ENCODE results near the gene PDCD7. TPM values are rescaled to one million over a fixed set of nuclear protein-coding genes. Genes with fewer than 3 reads are reported as not detected.

The PDCD7 gene
- total RNA-seq, 2 experiments from 2014 or later = 34.6 to 47.3 TPM

DNA sequence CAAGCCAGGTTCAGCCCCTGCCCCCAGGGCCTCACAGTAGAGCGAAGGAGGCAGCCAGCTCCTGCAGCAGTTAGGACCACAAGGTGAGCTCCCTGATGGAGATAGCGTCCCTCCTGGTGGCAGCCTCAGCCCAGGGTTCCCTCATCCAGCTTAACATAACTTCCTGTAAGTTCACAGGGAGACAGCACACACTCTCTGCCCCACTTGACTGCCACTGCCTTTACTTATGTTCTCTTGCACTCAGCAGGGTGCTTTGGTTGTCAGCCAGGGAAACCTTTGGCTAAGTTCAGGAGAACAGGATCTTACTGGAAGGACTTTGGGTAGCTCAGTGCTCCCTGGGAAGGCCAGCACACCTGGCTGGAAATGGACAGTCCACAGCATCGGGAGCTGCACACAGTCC is 46.2 kb downstream of the PDCD7 start:
- CTCF ChIA-PET (ENCODE audit: unreplicated experiment) = interaction anchor here (0.6 kb wide), 1 partner anchor 16 kb away, joined by 4 read pairs; no protein-coding TSS in a partner anchor
- intact Hi-C loops (cut with micrococcal nuclease; ENCODE audit: unreplicated experiment) = loop anchor here (2.0 kb wide), 1 partner anchor 33 kb away; no protein-coding TSS in a partner anchor

DNA sequence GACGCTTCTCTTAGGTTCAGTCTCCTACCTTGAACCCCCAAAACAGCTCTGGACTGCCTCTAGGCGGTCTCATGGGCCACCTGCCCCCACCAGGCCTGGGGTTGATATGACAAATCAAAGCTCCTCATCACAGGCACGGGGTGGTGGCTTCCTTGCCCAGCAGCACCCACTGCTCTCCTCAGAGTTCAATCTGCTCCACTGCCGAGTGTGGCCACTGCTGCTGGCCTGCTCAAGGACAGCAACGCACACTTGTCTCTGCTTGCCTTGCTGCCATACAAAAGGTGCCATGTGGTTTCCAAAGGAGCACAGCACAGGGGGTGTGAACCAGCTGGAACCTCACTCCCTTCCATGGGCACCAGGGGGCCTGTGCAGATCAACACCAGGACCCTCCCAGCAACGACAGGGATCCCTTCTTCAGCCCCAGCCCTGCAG is 46.9 kb downstream of the PDCD7 start:
- Histone ChIP-seq H3K4me2 (ENCODE audit: low read length) (no peak overlapping the region), H3K36me3 (ENCODE audit: insufficient read depth, low read length) (no peaks in the 10 kb centered on the region), H3K9me3 (ENCODE audit: low read length) (no peaks in the 10 kb centered on the region), H3K27ac (ENCODE audit: low read depth, low read length, poor library complexity, severe bottlenecking) (no peak overlapping the region), H3K4me3 (ENCODE audit: low read depth, low read length, poor library complexity, severe bottlenecking) (no peak overlapping the region), H3K4me1 (ENCODE audit: insufficient read depth, low read length, poor library complexity, severe bottlenecking) (no peaks in the 10 kb centered on the region), H3K79me2 (ENCODE audit: insufficient read depth, low read depth, low read length) (no peaks in the 10 kb centered on the region), H3K9me2 (ENCODE audit: insufficient read depth, low read length) (no peaks in the 10 kb centered on the region), H2AFZ (ENCODE audit: low read length) (no peak overlapping the region), H4K20me1 (ENCODE audit: insufficient read depth, low read length) (no peaks in the 10 kb centered on the region)
- POLR2A ChIA-PET = interaction anchor here (0.6 kb wide), 2 partner anchors 339 to 1177 kb away, joined by 3 read pairs; no protein-coding TSS in a partner anchor
- peak; percentile 21 for DNase-seq (ENCODE audit: low spot score)
- TF ChIP-seq EZH2phosphoT487 (IDR thresholded peaks at IDR 0.05; ENCODE audit: borderline replicate concordance, low read depth, low read length) = no peak
- TF ChIP-seq, protein P1, sequence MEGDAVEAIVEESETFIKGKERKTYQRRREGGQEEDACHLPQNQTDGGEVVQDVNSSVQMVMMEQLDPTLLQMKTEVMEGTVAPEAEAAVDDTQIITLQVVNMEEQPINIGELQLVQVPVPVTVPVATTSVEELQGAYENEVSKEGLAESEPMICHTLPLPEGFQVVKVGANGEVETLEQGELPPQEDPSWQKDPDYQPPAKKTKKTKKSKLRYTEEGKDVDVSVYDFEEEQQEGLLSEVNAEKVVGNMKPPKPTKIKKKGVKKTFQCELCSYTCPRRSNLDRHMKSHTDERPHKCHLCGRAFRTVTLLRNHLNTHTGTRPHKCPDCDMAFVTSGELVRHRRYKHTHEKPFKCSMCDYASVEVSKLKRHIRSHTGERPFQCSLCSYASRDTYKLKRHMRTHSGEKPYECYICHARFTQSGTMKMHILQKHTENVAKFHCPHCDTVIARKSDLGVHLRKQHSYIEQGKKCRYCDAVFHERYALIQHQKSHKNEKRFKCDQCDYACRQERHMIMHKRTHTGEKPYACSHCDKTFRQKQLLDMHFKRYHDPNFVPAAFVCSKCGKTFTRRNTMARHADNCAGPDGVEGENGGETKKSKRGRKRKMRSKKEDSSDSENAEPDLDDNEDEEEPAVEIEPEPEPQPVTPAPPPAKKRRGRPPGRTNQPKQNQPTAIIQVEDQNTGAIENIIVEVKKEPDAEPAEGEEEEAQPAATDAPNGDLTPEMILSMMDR (conservative IDR thresholded peaks at IDR 0.05; ENCODE audit: low read length) = no peak
- CTCF ChIA-PET (ENCODE audit: unreplicated experiment) = no interaction called here
- intact Hi-C loops (cut with micrococcal nuclease; ENCODE audit: unreplicated experiment) = loop anchor here (1.0 to 2.0 kb wide), 2 partner anchors 32 to 53 kb away; no protein-coding TSS in a partner anchor
- BruUV-seq (replicated peaks) = no TSS peak

More for the DNA sequence above, 46.2 kb downstream of the PDCD7 start:
- DNase-seq (ENCODE audit: low spot score) = no peak
- H3K4me2 ChIP-seq (ENCODE audit: low read length) = no peak overlapping the region
- no peaks in the 10 kb centered on the region for H3K4me1 ChIP-seq (ENCODE audit: insufficient read depth, low read length, poor library complexity, severe bottlenecking)
- no peaks in the 10 kb centered on the region for H3K9me3 ChIP-seq (ENCODE audit: low read length)
- no peaks in the 10 kb centered on the region for H3K79me2 ChIP-seq (ENCODE audit: insufficient read depth, low read depth, low read length)
- H3K27ac ChIP-seq (ENCODE audit: low read depth, low read length, poor library complexity, severe bottlenecking) = no peak overlapping the region
- H3K36me3 ChIP-seq (ENCODE audit: insufficient read depth, low read length) = no peaks in the 10 kb centered on the region
- TF ChIP-seq EZH2phosphoT487 (IDR thresholded peaks at IDR 0.05; ENCODE audit: borderline replicate concordance, low read depth, low read length) = no peak
- TF ChIP-seq, protein P1 (conservative IDR thresholded peaks at IDR 0.05; ENCODE audit: low read length) = no peak
- no peak overlapping the region for H2AFZ ChIP-seq (ENCODE audit: low read length)
- no peak overlapping the region for H3K4me3 ChIP-seq (ENCODE audit: low read depth, low read length, poor library complexity, severe bottlenecking)
- no TSS peak for BruUV-seq (replicated peaks)
- no peaks in the 10 kb centered on the region for H3K9me2 ChIP-seq (ENCODE audit: insufficient read depth, low read length)
- POLR2A ChIA-PET = no interaction called here
- no peaks in the 10 kb centered on the region for H4K20me1 ChIP-seq (ENCODE audit: insufficient read depth, low read length)

DNA sequence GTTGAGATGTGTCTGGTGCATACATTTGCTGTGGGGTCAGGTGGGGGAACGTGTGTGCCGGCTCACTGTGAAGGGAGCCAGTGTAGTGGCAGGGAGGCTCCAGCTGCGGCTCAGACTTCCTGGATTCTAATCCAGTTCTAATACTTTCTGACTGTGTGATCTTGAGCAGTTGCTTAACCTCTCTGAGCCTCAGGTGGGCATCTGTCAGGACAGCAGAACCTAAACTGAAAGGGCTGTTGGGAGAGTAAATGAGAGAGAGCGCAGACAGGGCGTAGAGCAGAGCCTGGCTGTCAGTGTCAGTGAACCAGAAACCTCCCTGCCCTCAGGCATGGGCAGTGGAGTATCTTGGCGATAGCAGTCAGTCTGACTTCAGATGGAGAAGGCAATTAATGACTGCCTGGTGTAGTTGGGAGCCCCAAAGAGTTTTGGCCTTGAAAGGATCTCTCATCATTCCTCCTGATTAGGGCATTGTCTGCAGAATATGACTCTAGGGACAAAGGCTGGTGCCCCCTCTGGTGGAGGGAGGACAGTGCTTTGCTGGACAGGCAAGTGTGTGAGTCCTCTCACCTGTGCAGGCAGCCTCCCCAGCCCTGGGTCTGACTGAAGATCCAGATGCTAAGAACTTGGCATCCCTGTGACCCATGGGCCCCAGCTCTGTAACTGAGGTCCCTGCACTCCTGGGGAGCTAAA is 47.5 kb downstream of the PDCD7 start:
- H3K4me1 ChIP-seq (ENCODE audit: insufficient read depth, low read length, poor library complexity, severe bottlenecking) = no peaks in the 10 kb centered on the region
- CTCF ChIA-PET (ENCODE audit: unreplicated experiment) = interaction anchor here (0.5 kb wide), 1 partner anchor 10 kb away, joined by 3 read pairs; the partner anchor contains the start of gene KBTBD13
- H4K20me1 ChIP-seq (ENCODE audit: insufficient read depth, low read length) = no peaks in the 10 kb centered on the region
- H3K4me2 ChIP-seq (ENCODE audit: low read length) = no peak overlapping the region
- no peak overlapping the region for H2AFZ ChIP-seq (ENCODE audit: low read length)
- no peaks in the 10 kb centered on the region for H3K9me2 ChIP-seq (ENCODE audit: insufficient read depth, low read length)
- no peak overlapping the region for H3K27ac ChIP-seq (ENCODE audit: low read depth, low read length, poor library complexity, severe bottlenecking)
- intact Hi-C loops (cut with micrococcal nuclease; ENCODE audit: unreplicated experiment) = loop anchor here (1.0 to 2.0 kb wide), 2 partner anchors 31 to 53 kb away; no protein-coding TSS in a partner anchor
- peak; percentile 20 for DNase-seq (ENCODE audit: low spot score)
- H3K4me3 ChIP-seq (ENCODE audit: low read depth, low read length, poor library complexity, severe bottlenecking) = no peak overlapping the region
- no peaks in the 10 kb centered on the region for H3K79me2 ChIP-seq (ENCODE audit: insufficient read depth, low read depth, low read length)
- no peak for TF ChIP-seq EZH2phosphoT487 (IDR thresholded peaks at IDR 0.05; ENCODE audit: borderline replicate concordance, low read depth, low read length)
- TF ChIP-seq, protein P1 (conservative IDR thresholded peaks at IDR 0.05; ENCODE audit: low read length) = 0 out of 2 replicates have a peak, but pooled peaks have one; percentile 37
- H3K9me3 ChIP-seq (ENCODE audit: low read length) = no peaks in the 10 kb centered on the region
- POLR2A ChIA-PET = interaction anchor here (0.6 kb wide), 1 partner anchor 339 kb away, joined by 3 read pairs; no protein-coding TSS in a partner anchor
- no TSS peak for BruUV-seq (replicated peaks)
- H3K36me3 ChIP-seq (ENCODE audit: insufficient read depth, low read length) = no peaks in the 10 kb centered on the region
